SK-N-SH (cell line): ENCODE measurements around the gene ABHD12. TPM values are rescaled to one million over a fixed set of nuclear protein-coding genes. Genes with fewer than 3 reads are reported as not detected.
A peak's percentile ranks its signal among the peaks of the same experiment; 100 is the strongest.

Source experiments
- CTCF ChIP-seq: fragments of 200-600 bp; sonication (generic); IDR thresholded peaks from 2 replicates; pipeline ENCODE4 v1.6.1; 2017; ENCODE audit warnings: antibody characterized with exemption, mild to moderate bottlenecking, moderate library complexity
- EP300 ChIP-seq, 2 experiments: IDR thresholded peaks; 2 replicates each; pipeline versions ENCODE4 v1.4.0 to v1.6.1; 2012; ENCODE audit warnings: borderline replicate concordance in 1 of 2, low read depth in 1 of 2, low read length in 1 of 2
- EZH2phosphoT487 ChIP-seq: fragments of 200-600 bp; sonication (generic); IDR thresholded peaks from 2 replicates; pipeline ENCODE4 v1.6.1; 2017; ENCODE audit warnings: low read depth, mixed run types, mild to moderate bottlenecking, antibody characterized with exemption, moderate library complexity, borderline replicate concordance
- FOSL2 ChIP-seq: IDR thresholded peaks from 2 replicates; pipeline ENCODE4 v1.4.0; 2012; ENCODE audit warnings: low read depth, mild to moderate bottlenecking, moderate library complexity, borderline replicate concordance
- FOXJ3 ChIP-seq: sonication (generic); formaldehyde crosslinking; IDR thresholded peaks from 2 replicates; pipeline ENCODE4 v1.5.1; 2020; ENCODE audit warnings: mild to moderate bottlenecking, missing genetic modification reagents
- FOXM1 ChIP-seq: IDR thresholded peaks from 2 replicates; pipeline ENCODE4 v1.4.0; 2012; ENCODE audit warnings: low read depth, mild to moderate bottlenecking
- GABPA ChIP-seq: IDR thresholded peaks from 2 replicates; pipeline ENCODE4 v1.4.0; 2012; ENCODE audit warnings: low read depth, mild to moderate bottlenecking
- GATA2 ChIP-seq: sonication (generic); formaldehyde crosslinking; IDR thresholded peaks from 2 replicates; pipeline ENCODE4 v1.5.0; 2020; ENCODE audit warnings: mild to moderate bottlenecking, missing genetic modification reagents
- JUND ChIP-seq: IDR thresholded peaks from 2 replicates; pipeline ENCODE4 v1.4.0; 2012
- MEF2A ChIP-seq: IDR thresholded peaks from 2 replicates; pipeline ENCODE4 v1.4.0; 2012; ENCODE audit warnings: low read depth, borderline replicate concordance
- MXI1 ChIP-seq: IDR thresholded peaks from 2 replicates; pipeline ENCODE4 v1.6.1; 2012; ENCODE audit warnings: mild to moderate bottlenecking, low read depth, low read length, improper control_type of control experiment
- POLR2AphosphoS5 ChIP-seq: IDR thresholded peaks from 2 replicates; pipeline ENCODE4 v1.6.1; 2012; ENCODE audit warnings: low read depth, low read length
- RAD21 ChIP-seq: IDR thresholded peaks from 2 replicates; pipeline ENCODE4 v1.6.1; 2012; ENCODE audit warnings: mild to moderate bottlenecking, low read length
- RCOR1 ChIP-seq: fragments of 150-350 bp; IDR thresholded peaks from 2 replicates; pipeline ENCODE4 v1.6.1; 2017; ENCODE audit warnings: antibody characterized with exemption, low read length
- REST ChIP-seq: IDR thresholded peaks from 2 replicates; pipeline ENCODE4 v1.6.1; 2012; ENCODE audit warnings: mild to moderate bottlenecking, low read depth, low read length, moderate library complexity
- RFX5 ChIP-seq: IDR thresholded peaks from 2 replicates; pipeline ENCODE4 v1.6.1; 2012; ENCODE audit warnings: mild to moderate bottlenecking, improper control_type of control experiment, low read length
- RXRA ChIP-seq: IDR thresholded peaks from 2 replicates; pipeline ENCODE4 v1.4.0; 2012; ENCODE audit warnings: low read depth, mild to moderate bottlenecking, borderline replicate concordance
- SIN3A ChIP-seq: IDR thresholded peaks from 2 replicates; pipeline ENCODE4 v1.6.1; 2012; ENCODE audit warnings: low read depth, mild to moderate bottlenecking, low read length, moderate library complexity, borderline replicate concordance
- SMC3 ChIP-seq: IDR thresholded peaks from 2 replicates; pipeline ENCODE4 v1.6.1; 2012; ENCODE audit warnings: low read depth, low read length, improper control_type of control experiment
- TAF1 ChIP-seq: IDR thresholded peaks from 2 replicates; pipeline ENCODE4 v1.6.1; 2012; ENCODE audit warnings: low read depth, mild to moderate bottlenecking, low read length, moderate library complexity, borderline replicate concordance
- TCF12 ChIP-seq: IDR thresholded peaks from 2 replicates; pipeline ENCODE4 v1.4.0; 2012
- TEAD4 ChIP-seq: IDR thresholded peaks from 2 replicates; pipeline ENCODE4 v1.4.0; 2012; ENCODE audit warnings: mild to moderate bottlenecking, borderline replicate concordance; ENCODE audit not compliant: insufficient read depth
- YY1 ChIP-seq: IDR thresholded peaks from 2 replicates; pipeline ENCODE4 v1.4.0; 2012; ENCODE audit warnings: low read depth, mild to moderate bottlenecking
- polyA plus RNA-seq, 3 experiments: library from polyadenylated mRNA; depleted of rRNA; stranded (reverse); fragments of >200 nt; gene quantifications; 2 replicates each; pipeline ENCODE4 v1.2.3, GENCODE V29; 2012
- TF ChIP-seq, protein P1 (sequence below): IDR thresholded peaks from 2 replicates; pipeline ENCODE4 v1.4.0; 2012; ENCODE audit warnings: low read depth
- TF ChIP-seq, protein P2 (sequence below): fragments of 150-350 bp; IDR thresholded peaks from 2 replicates; pipeline ENCODE4 v1.6.1; 2016; ENCODE audit warnings: mild to moderate bottlenecking, low read depth, low read length

Gene ABHD12
- polyA plus RNA-seq, 1 of the 3 experiments (the other 2 are of a cell fraction): 33.5 TPM

GRCh38 chr20:25254571-25254970 is 136.1 kb downstream of the ABHD12 start (continued):
- TF ChIP-seq TAF1 (no peak), TEAD4 (no peak), RAD21 (no peak), SMC3 (no peak), EZH2phosphoT487 (no peak), MXI1 (peak; percentile 68; the same call in 1 of the 2 replicates), MEF2A (no peak), JUND (no peak), YY1 (no peak), RFX5 (no peak), EP300 (IDR thresholded peaks at IDR 0.05; ENCODE audit: borderline replicate concordance in 1 of 2, low read depth in 1 of 2, low read length in 1 of 2) (peak in 1 of 2 experiments; percentile 79; a peak in 2 of 4 replicates), FOXM1 (no peak), GABPA (no peak), SIN3A (no peak), FOXJ3 (CRISPR knock-in tag) (no peak), REST (no peak), POLR2AphosphoS5 (no peak), RCOR1 (peak; percentile 84; the same call in 1 of the 2 replicates), RXRA (no peak), GATA2 (peak; percentile 87), TCF12 (no peak), CTCF (no peak), FOSL2 (no peak)
- TF ChIP-seq, protein P1, sequence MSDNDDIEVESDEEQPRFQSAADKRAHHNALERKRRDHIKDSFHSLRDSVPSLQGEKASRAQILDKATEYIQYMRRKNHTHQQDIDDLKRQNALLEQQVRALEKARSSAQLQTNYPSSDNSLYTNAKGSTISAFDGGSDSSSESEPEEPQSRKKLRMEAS: no peak
- TF ChIP-seq, protein P2, sequence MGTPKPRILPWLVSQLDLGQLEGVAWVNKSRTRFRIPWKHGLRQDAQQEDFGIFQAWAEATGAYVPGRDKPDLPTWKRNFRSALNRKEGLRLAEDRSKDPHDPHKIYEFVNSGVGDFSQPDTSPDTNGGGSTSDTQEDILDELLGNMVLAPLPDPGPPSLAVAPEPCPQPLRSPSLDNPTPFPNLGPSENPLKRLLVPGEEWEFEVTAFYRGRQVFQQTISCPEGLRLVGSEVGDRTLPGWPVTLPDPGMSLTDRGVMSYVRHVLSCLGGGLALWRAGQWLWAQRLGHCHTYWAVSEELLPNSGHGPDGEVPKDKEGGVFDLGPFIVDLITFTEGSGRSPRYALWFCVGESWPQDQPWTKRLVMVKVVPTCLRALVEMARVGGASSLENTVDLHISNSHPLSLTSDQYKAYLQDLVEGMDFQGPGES: no peak
